IMR-90 (cell line): Measurements from ENCODE around the gene SH3D21. TPM values are rescaled to one million over a fixed set of nuclear protein-coding genes. Genes with fewer than 3 reads are reported as not detected.

Experiments
- ATAC-seq: fragments of 200-7000 bp; cut with Tn5 transposase; 2 replicates; pipeline ENCODE4 v1.9.1; 2020; ENCODE audit warnings: low read depth, mild to moderate bottlenecking, moderate library complexity
- BruUV-seq: library from RNA; stranded (reverse); fragments of 400-500 nt; replicated peaks from 2 replicates; lab custom pipeline; 2021; lab: Mats Ljungman, UMichigan
- CTCF ChIA-PET: fragments of 300-600 bp; formaldehyde crosslinking; extraction: SDS; loops from one replicate; lab custom pipeline; 2021; ENCODE audit warnings: antibody characterized with exemption; lab: Yijun Ruan, JAX
- POLR2A ChIA-PET: fragments of 300-600 bp; sonication (Branson Sonifier 250); formaldehyde crosslinking; loops from one replicate; lab custom pipeline; 2022; ENCODE audit warnings: antibody characterized with exemption; ENCODE audit not compliant: unreplicated experiment; lab: Charles Lee
- DNase-seq: peaks from one replicate; pipeline ENCODE4 v3.0.0; 2013
- H2AFZ ChIP-seq: replicated peaks from 2 replicates; pipeline ENCODE3; 2013; ENCODE audit warnings: low read length, mild to moderate bottlenecking; ENCODE audit not compliant: poor library complexity
- H2AK5ac ChIP-seq: 2 replicates; pipeline ENCODE4 v1.6.1; 2013; ENCODE audit warnings: low read depth, low read length, inconsistent platforms
- H2AK9ac ChIP-seq: replicated peaks from 2 replicates; pipeline ENCODE3; 2013; ENCODE audit warnings: mild to moderate bottlenecking, low read depth, low read length, moderate library complexity; ENCODE audit not compliant: poor library complexity
- H2BK120ac ChIP-seq: 2 replicates; pipeline ENCODE4 v1.6.1; 2013; ENCODE audit warnings: low read depth, low read length, inconsistent platforms
- H2BK15ac ChIP-seq: 3 replicates; pipeline ENCODE4 v1.6.1; 2013; ENCODE audit warnings: low read depth, low read length, inconsistent platforms
- H2BK20ac ChIP-seq: 2 replicates; pipeline ENCODE4 v1.6.1; 2013; ENCODE audit warnings: low read depth, mild to moderate bottlenecking, inconsistent platforms, low read length, moderate library complexity
- H2BK5ac ChIP-seq: 2 replicates; pipeline ENCODE4 v1.6.1; 2013; ENCODE audit warnings: mild to moderate bottlenecking, low read depth, low read length, inconsistent platforms; ENCODE audit not compliant: poor library complexity, severe bottlenecking
- H3K14ac ChIP-seq: replicated peaks from 2 replicates; pipeline ENCODE4 v1.6.1; 2013; ENCODE audit warnings: low read depth, low read length, inconsistent platforms
- H3K18ac ChIP-seq: 2 replicates; pipeline ENCODE4 v1.6.1; 2013; ENCODE audit warnings: low read depth, low read length, control low read depth
- H3K23ac ChIP-seq: 2 replicates; pipeline ENCODE4 v1.6.1; 2013; ENCODE audit warnings: low read depth, low read length, inconsistent platforms
- H3K27ac ChIP-seq: 2 replicates; pipeline ENCODE4 v1.5.1; 2013; ENCODE audit warnings: mild to moderate bottlenecking, control low read depth, low read length; ENCODE audit not compliant: insufficient read depth
- H3K27me3 ChIP-seq: 2 replicates; pipeline ENCODE4 v1.6.1; 2013; ENCODE audit warnings: low read length; ENCODE audit not compliant: control insufficient read depth, insufficient read depth
- H3K36me3 ChIP-seq: 2 replicates; pipeline ENCODE4 v1.6.1; 2013; ENCODE audit warnings: low read length, mixed read lengths; ENCODE audit not compliant: control insufficient read depth, insufficient read depth
- H3K4ac ChIP-seq: 2 replicates; pipeline ENCODE4 v1.6.1; 2013; ENCODE audit warnings: low read depth, low read length, inconsistent platforms
- H3K4me1 ChIP-seq: 2 replicates; pipeline ENCODE4 v1.6.1; 2013; ENCODE audit warnings: low read length, mixed read lengths; ENCODE audit not compliant: control insufficient read depth, insufficient read depth
- H3K4me2 ChIP-seq: 2 replicates; pipeline ENCODE4 v1.6.1; 2013; ENCODE audit warnings: low read depth, mild to moderate bottlenecking, control low read depth, low read length, moderate library complexity
- H3K4me3 ChIP-seq: 2 replicates; pipeline ENCODE4 v1.5.1; 2013; ENCODE audit warnings: low read depth, mild to moderate bottlenecking, control low read depth, low read length, moderate library complexity; ENCODE audit not compliant: insufficient read depth
- H3K56ac ChIP-seq: 2 replicates; pipeline ENCODE4 v1.6.1; 2013; ENCODE audit warnings: low read length, inconsistent platforms; ENCODE audit not compliant: insufficient read depth; ENCODE audit errors: extremely low read depth
- H3K79me1 ChIP-seq, 2 experiments: 2 replicates each; pipeline ENCODE4 v1.6.1; 2013; ENCODE audit warnings: low read length in 2 of 2, inconsistent platforms in 1 of 2, low read depth in 1 of 2
- H3K9ac ChIP-seq: 2 replicates; pipeline ENCODE4 v1.6.1; 2013; ENCODE audit warnings: low read depth, low read length, control low read depth
- H3K9me1 ChIP-seq: 2 replicates; pipeline ENCODE4 v1.6.1; 2013; ENCODE audit warnings: low read length, inconsistent platforms; ENCODE audit not compliant: insufficient read depth
- H3K9me3 ChIP-seq: 2 replicates; pipeline ENCODE4 v1.6.1; 2013; ENCODE audit warnings: low read length; ENCODE audit not compliant: control insufficient read depth, insufficient read depth
- H4K20me1 ChIP-seq: 2 replicates; pipeline ENCODE4 v1.6.1; 2013; ENCODE audit warnings: low read length, inconsistent platforms; ENCODE audit not compliant: insufficient read depth
- H4K5ac ChIP-seq: 2 replicates; pipeline ENCODE4 v1.6.1; 2013; ENCODE audit warnings: mild to moderate bottlenecking, low read depth, low read length, control low read depth
- H4K8ac ChIP-seq, 2 experiments: 2 replicates each; pipeline ENCODE4 v1.6.1; 2013; ENCODE audit warnings: low read depth in 2 of 2, low read length in 2 of 2, control low read depth in 1 of 2, inconsistent platforms in 1 of 2
- H4K91ac ChIP-seq: 2 replicates; pipeline ENCODE4 v1.6.1; 2013; ENCODE audit warnings: low read depth, low read length, inconsistent platforms; ENCODE audit not compliant: insufficient read depth
- MAZ ChIP-seq: IDR thresholded peaks from 2 replicates; pipeline ENCODE4 v1.6.1; 2012; ENCODE audit warnings: low read depth, mild to moderate bottlenecking, low read length, improper control_type of control experiment, moderate library complexity, borderline replicate concordance
- WGBS, 2 experiments: methylation state at CpG; one replicate each; pipeline versions ENCODE4 v1.1.5 to v1.1.7; 2013; ENCODE audit warnings: missing lambda C conversion rate in 2 of 2; ENCODE audit not compliant: insufficient read length in 1 of 2; ENCODE audit errors: extremely low coverage in 2 of 2; 5-methylcytosine and 5-hydroxymethylcytosine counted together
- dilution Hi-C: fragments of 300-500 bp; cut with HindIII; formaldehyde crosslinking; loops from one replicate; pipeline ENCODE4 v1.14.3; 2018; ENCODE audit warnings: low sequenced_read_pairs; ENCODE audit not compliant: unreplicated experiment
- in situ Hi-C: fragments of 300-500 bp; cut with MboI; formaldehyde crosslinking; loops from 3 replicates; pipeline ENCODE4 v1.14.3; 2019; ENCODE audit warnings: low sequenced_read_pairs, inconsistent platforms, mixed read lengths
- intact Hi-C: fragments of 100-400 bp; cut with micrococcal nuclease; formaldehyde crosslinking; loops from 2 replicates; pipeline ENCODE4 v1.10.0; 2022
- polyA plus RNA-seq, 3 experiments: library from polyadenylated mRNA; depleted of rRNA; stranded (reverse); fragments of >200 nt; gene quantifications; 2 replicates each; pipeline ENCODE4 v1.2.3, GENCODE V29; 2012; ENCODE audit warnings: low replicate concordance in 1 of 3
- total RNA-seq: library from RNA; depleted of rRNA; stranded (reverse); fragments of >200 nt; gene quantifications from 2 replicates; pipeline ENCODE4 v1.2.3, GENCODE V29; 2012
- TF ChIP-seq, protein P1 (sequence below): fragments of 150-350 bp; IDR thresholded peaks from 2 replicates; pipeline ENCODE4 v1.6.1; 2017; ENCODE audit warnings: mild to moderate bottlenecking, antibody characterized with exemption, low read length, low read depth

The SH3D21 gene
- total and polyA plus RNA-seq, 2 of the 4 experiments (the other 2 are of a cell fraction): 1.8 to 11.9 TPM

DNA sequence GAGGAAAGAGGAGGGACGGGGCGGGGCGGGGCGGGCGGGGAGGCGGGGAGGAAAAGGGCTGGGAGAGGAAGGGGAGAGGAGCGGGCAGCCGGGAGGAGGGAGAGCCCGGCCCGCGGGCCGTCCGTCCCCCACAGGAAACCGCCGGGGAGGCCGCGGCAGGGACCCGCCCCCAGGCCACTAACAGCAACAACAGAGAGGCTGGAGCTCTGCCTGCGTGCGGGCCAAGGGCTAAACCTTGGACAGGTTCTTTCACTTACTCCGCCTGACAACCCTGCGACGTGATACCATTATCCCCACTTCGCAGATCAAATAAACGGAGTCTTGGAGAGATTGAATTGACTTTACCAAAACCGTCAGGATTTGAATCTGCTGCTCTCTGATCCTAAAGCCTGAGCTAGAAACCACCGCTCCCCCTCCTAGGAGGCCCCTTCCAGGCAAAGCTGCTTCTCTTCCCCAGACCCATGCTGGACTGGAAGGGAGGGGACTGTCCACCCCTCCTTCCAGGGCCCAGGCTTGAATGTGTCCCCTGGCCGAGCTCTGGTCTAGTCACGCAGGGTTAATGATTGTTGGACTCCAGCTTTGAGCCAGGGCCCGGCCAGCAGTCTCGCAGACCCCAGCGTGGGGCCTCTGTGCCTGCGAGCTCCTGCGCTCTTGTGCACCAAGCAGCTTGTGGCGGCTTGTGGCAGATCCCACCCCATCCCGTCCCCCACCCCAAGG, 17.6 kb downstream of the SH3D21 start, which contains the start of gene EVA1B:
EVA1B (minus strand) TSS at position 10 of the 717 bp plus-strand sequence. CDS start 608 bp downstream, outside the sequence.
- Histone ChIP-seq H2BK120ac (peak within 1 kb of the TSS; percentile 73), H2BK15ac (peak within 1 kb of the TSS; percentile 79; the same call in 1 of the 3 replicates), H3K9me3 (no peaks in the 10 kb centered on the region), H3K36me3 (peaks cover 9% of the 10 kb centered on the region; the same call in 1 of the 2 replicates), H3K9ac (peak within 1 kb of the TSS; percentile 71), H3K4ac (peak within 1 kb of the TSS; percentile 92), H4K8ac (peak within 1 kb of the TSS; percentile 62 to 81; a peak in 3 of 4 replicates), H3K18ac (peak within 1 kb of the TSS; percentile 22), H3K14ac (peak within 1 kb of the TSS; percentile 89), H3K79me1 (peaks cover 0 to 70% of the 10 kb centered on the region in 2 experiments), H3K4me3 (peak within 1 kb of the TSS; percentile 78), H3K23ac (peak within 1 kb of the TSS; percentile 83), H4K20me1 (peaks cover 7% of the 10 kb centered on the region), H2BK5ac (peak within 1 kb of the TSS; percentile 91), H2AK5ac (peak within 1 kb of the TSS; percentile 82), H3K27ac (peak within 1 kb of the TSS; percentile 94), H3K4me2 (peak within 1 kb of the TSS; percentile 80), H2AK9ac (peak within 1 kb of the TSS; percentile 99), H4K91ac (peak within 1 kb of the TSS; percentile 61), H3K4me1 (peaks cover 30% of the 10 kb centered on the region), H2BK20ac (peak within 1 kb of the TSS; percentile 11), H2AFZ (peak within 1 kb of the TSS; percentile 84), H3K9me1 (peaks cover 26% of the 10 kb centered on the region), H3K27me3 (no peaks in the 10 kb centered on the region), H3K56ac (peak within 1 kb of the TSS; percentile 59), H4K5ac (peak within 1 kb of the TSS; percentile 88)
- dilution Hi-C loops: no loop called here
- no TSS peak for BruUV-seq
- in situ Hi-C loops: no loop called here
- CTCF ChIA-PET: interaction anchor here (1.1 to 1.2 kb wide), 3 partner anchors 27 to 63 kb away, joined by 3 to 4 read pairs (median 3); no protein-coding TSS in a partner anchor
- peak; percentile 63 for ATAC-seq
- intact Hi-C loops: loop anchor here (2.0 to 5.0 kb wide), 3 partner anchors 27 to 64 kb away; partner anchors contain the start of gene STK40
- 0% methylated on average over 4 of the region's 36 CpGs; no CpG with 5 or more reads in 1 of the 2 experiments for WGBS, 2 experiments
- TF ChIP-seq, protein P1, sequence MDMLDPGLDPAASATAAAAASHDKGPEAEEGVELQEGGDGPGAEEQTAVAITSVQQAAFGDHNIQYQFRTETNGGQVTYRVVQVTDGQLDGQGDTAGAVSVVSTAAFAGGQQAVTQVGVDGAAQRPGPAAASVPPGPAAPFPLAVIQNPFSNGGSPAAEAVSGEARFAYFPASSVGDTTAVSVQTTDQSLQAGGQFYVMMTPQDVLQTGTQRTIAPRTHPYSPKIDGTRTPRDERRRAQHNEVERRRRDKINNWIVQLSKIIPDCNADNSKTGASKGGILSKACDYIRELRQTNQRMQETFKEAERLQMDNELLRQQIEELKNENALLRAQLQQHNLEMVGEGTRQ: no peak
- TF ChIP-seq MAZ: peak; percentile 85
- POLR2A ChIA-PET: interaction anchor here (0.6 to 2.3 kb wide), 2 partner anchors 45 to 63 kb away, joined by 3 to 6 read pairs; no protein-coding TSS in a partner anchor
- peak; percentile 82 for DNase-seq
